Epithelial cell of prostate (primary cell): ENCODE measurements around the gene RTP1.
A peak's percentile ranks its signal among the peaks of the same experiment; 100 is the strongest.
"Not testable (repeated sequence)": the region's sequence is repeated elsewhere in the genome, so short reads cannot be mapped to it uniquely, and the experiment has no call there.

Source experiments
- DNase-seq: peaks from one replicate; pipeline ENCODE4 v3.0.0-alpha.2; 2011; ENCODE audit warnings: low read depth, low spot score
- H3K27ac ChIP-seq: fragments of 450-650 bp; 2 replicates; pipeline ENCODE4 v1.5.1; 2017; ENCODE audit warnings: mild to moderate bottlenecking

RTP1 gene

GRCh38 chr3:187196573-187197334, 532 bp upstream of the RTP1 start:
- H3K27ac ChIP-seq: peak overlapping the region; percentile 10
- peak; percentile 60 for DNase-seq

DNA sequence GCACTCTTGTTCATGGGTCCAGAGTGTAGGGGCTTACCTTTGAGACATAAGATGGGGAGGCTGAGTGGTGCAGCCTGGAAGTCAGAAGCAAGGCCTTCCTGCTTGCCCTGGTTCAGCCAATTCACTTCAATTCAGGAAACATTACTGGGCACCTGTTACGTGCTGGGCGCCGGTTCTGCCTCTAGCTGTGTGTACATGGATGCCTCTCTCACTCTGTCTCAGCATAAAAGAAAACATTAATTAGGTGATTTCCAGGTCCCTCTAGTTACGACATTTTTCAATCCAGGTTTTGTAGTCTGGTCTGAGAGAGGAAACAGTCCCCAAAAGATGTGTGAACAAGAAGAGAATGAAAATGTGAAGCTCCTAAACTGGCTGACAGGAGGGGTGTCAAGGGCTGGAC, 1.2 kb downstream of the RTP1 start:
- no peak for DNase-seq
- H3K27ac ChIP-seq: no peak overlapping the region

DNA sequence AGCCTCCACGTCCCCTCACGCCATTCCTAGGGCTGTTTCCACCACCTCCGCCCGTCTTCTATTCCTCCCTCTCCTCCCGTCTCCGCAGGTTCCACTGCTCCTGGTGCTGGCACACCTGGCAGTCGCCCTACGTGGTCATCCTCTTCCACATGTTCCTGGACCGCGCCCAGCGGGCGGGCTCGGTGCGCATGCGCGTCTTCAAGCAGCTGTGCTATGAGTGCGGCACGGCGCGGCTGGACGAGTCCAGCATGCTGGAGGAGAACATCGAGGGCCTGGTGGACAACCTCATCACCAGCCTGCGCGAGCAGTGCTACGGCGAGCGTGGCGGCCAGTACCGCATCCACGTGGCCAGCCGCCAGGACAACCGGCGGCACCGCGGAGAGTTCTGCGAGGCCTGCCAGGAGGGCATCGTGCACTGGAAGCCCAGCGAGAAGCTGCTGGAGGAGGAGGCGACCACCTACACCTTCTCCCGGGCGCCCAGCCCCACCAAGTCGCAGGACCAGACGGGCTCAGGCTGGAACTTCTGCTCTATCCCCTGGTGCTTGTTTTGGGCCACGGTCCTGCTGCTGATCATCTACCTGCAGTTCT, 2.3 kb downstream of the RTP1 start:
- H3K27ac ChIP-seq, DNase-seq: not testable (repeated sequence)

DNA sequence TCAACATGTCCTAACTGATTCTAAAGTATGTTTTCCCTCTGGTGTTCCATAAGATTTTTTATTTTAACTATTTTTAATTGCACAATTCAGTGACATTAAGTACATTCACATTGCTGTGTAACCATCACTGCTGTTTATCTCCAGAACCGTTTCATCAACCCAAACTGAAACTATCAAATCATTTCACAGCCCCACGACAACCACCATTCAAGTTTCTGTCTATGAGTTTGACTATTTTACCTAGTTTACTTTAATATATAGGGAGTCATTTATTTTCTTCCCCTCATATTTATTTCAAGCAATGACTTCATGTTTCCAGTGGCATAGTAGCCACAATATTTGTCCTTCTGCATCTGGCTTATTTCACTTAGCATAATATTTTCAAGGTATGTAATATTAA, 8.4 kb downstream of the RTP1 start:
- no peak overlapping the region for H3K27ac ChIP-seq
- DNase-seq: no peak

GRCh38 chr3:187207062-187207461, 9.8 kb downstream of the RTP1 start:
- no peak overlapping the region for H3K27ac ChIP-seq

DNA sequence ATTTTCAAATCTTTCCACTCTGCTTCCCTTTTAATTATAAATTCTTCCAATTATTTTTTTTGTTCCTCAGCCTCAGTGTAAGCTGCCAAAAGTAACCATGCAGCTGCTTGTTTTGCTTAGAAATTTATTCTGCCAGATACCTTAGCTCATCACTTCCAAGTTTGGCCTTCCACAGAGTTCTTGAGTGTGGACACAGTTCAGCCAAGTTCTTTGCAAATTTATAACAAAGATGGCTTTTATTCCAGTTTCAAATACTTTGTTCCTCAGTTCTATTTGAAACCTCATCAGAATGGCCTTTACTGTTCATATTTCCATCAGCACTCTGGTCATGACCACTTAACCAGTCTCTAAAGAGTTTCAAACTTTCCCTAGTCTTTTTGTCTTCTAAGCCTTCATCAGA, 10.3 kb downstream of the RTP1 start:
- no peak for DNase-seq
- peak overlapping the region; percentile 32 for H3K27ac ChIP-seq

More at GRCh38 chr3:187207062-187207461, 9.8 kb downstream of the RTP1 start:
- DNase-seq: no peak

DNA sequence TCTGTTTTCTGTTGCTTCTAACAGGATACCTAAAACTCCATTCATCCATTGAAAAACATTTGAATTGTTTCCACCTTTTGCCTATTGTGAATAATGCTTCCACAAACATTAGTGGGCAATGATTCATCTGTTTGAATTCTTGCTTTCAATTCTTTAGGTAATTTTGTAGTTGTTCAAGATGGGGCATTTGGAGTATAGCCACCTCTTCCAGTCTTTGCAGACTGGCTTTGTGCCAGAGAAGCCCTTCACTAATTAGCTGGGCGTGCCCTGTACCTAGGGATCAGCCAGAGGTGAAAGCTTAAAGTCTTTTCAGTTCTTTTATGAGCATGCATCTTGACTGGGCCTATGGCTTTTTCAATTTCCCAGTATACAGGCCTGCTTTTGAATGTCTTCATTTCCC, 10.9 kb downstream of the RTP1 start:
- peak overlapping the region; percentile 32 for H3K27ac ChIP-seq
- DNase-seq: peak; percentile 46

GRCh38 chr3:187209491-187209890, 12.2 kb downstream of the RTP1 start:
- no peak overlapping the region for H3K27ac ChIP-seq
- DNase-seq: no peak

DNA sequence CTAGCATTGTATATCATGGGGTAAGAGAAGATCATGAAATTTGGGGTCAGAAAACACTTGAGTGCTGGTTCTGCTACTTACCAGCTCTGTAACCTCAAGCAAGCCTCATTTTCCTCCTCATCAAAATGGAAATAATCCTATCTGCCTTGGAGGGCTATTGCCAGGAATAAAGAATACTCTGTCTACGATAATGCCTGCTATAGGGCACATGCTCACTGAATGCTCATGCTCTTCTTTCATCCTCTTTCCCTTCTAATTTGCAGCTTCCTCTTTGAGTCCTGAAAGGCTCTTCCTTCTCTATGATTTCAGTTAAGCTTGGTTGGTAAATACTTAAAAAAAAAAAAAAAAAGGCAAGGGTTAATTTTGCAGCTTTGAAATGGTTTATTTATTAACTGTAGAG, 12.8 kb downstream of the RTP1 start:
- no peak overlapping the region for H3K27ac ChIP-seq
- no peak for DNase-seq

- DNase-seq: no peak
Measured at GRCh38 chr3:187210545-187211327, 13.4 kb downstream of the RTP1 start.

DNA sequence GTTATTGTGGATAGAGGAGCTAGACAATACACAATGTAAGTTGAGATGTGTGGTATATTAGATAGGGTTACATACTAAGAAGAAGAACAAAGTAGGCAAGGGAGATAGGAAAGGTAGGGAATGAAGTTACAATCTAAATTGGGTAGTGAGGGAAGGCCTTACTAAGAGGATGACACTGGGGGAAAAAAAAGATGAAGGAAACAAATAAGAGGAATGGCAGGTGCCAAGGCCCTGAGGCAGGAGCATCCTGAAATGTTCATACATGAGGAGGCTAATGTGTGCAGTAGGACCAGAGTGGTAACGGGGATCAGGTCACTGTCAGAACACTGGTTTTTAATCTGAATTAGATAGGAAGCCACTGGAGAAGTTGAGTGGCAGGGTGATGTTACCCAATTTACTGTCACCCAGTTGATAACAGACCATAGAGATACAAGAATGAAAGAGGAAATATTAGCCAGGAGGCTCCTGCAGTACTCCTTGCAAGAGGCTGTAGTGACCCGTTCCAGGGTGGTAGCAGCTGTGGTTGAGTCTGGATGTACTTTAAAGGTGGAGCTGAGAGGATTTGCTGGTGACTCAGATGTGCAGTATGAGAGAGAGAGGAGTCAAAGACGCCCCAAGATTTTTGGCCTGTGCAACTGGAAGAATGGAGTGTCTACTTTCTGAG, 14.4 kb downstream of the RTP1 start:
- peak; percentile 37 for DNase-seq
- no peak overlapping the region for H3K27ac ChIP-seq

More at GRCh38 chr3:187210545-187211327, 13.4 kb downstream of the RTP1 start:
- H3K27ac ChIP-seq: no peak overlapping the region

DNA sequence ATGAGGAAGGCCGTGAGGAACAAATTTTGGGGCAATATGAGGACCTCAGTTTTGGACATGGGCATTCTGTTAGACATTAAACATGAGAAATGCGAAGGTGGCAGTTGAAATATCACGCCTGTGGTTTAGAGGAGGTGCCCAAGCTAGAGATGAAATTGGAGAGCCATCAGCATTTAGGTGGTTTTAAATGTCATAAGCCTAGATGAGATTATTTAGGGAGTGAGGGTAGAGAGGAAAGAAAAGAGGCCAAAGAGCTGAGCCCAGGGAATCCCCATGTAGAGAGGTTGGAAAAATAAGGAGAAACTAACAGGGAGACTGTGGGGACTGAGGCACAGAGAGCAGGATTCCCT, 14.9 kb downstream of the RTP1 start:
- no peak overlapping the region for H3K27ac ChIP-seq

GRCh38 chr3:187212705-187213104, 15.4 kb downstream of the RTP1 start:
- DNase-seq: no peak
- no peak overlapping the region for H3K27ac ChIP-seq

More for the DNA sequence above, 14.9 kb downstream of the RTP1 start:
- no peak for DNase-seq

DNA sequence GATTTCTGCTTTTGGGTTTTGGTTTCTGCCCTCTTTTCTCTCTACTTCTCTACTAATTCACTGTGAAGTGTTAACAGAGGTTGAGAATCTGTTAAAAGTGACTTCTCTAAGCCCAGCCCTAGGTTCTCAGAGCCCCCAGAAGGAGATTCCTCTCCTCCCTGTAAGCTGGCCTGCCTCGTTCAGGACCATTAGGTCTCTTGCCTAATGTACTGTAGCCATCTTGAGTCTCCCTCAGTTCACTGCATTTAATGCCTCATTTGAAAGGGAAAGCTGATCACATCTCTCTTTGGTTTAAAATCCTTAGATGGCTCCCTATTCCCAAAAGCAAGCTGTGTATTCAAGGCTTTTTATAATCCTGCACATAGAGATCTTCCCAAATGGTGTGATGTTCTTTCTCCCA, 16.3 kb downstream of the RTP1 start:
- H3K27ac ChIP-seq: no peak overlapping the region
- DNase-seq: no peak

- no peak overlapping the region for H3K27ac ChIP-seq
- DNase-seq: no peak
Measured at GRCh38 chr3:187215460-187215859, 18.2 kb downstream of the RTP1 start.

- no peak for DNase-seq
- no peak overlapping the region for H3K27ac ChIP-seq
Measured at GRCh38 chr3:187222801-187223200, 25.5 kb downstream of the RTP1 start.

DNA sequence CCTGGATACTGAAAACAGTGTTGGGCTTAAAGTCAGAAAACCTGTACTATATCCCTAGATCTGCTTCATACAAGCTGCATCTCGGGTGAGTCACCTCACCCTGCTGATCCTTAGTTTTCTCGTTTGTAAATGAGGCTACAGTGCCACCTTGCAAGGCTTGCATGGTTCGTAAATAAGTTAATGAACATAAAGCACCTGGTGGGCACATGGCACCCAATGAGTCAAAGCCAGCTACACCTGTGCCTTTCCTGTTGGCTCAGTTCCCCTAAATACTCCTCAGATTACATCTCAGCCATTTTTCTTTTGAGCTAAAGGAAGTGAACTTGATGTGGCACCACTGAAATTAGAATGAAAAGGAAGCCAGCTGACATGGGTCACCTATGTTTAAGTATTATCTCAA, 26.5 kb downstream of the RTP1 start:
- DNase-seq: peak; percentile 66
- no peak overlapping the region for H3K27ac ChIP-seq

GRCh38 chr3:187227658-187228258, 30.5 kb downstream of the RTP1 start:
- no peak overlapping the region for H3K27ac ChIP-seq
- DNase-seq: no peak

GRCh38 chr3:187228740-187229139, 31.5 kb downstream of the RTP1 start:
- no peak for DNase-seq
- no peak overlapping the region for H3K27ac ChIP-seq

DNA sequence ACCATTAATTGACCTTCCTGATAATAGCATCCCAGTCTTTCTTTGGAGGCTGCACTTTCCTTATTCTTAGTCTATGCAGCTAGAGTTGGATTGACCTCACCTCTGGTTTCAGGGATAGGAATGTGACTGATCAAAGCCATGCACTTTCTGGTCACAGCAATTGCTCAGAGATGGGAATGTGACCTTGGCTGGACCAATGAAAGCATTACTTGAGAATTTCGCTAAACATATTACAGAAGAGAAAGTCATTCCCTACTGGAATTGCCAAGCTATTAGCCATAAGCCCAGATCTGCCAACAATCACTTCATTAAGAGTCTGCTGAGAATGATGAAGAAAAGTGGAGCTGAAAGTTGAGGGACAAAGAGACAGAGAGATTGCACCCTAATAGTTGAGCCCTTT, 32.7 kb downstream of the RTP1 start:
- DNase-seq: no peak
- no peak overlapping the region for H3K27ac ChIP-seq
